Measurements from ENCODE around the gene ZXDC. TPM values are rescaled to one million over a fixed set of nuclear protein-coding genes. Genes with fewer than 3 reads are reported as not detected.

ZXDC gene
- total and polyA plus RNA-seq, 7 experiments from 2014 or later = 10.3 to 71.9 (median 61.0) TPM

- Histone ChIP-seq H3K36me3 (ENCODE audit: control insufficient read depth in 2 of 3, insufficient read depth in 3 of 3, low read length in 3 of 3) (no peaks in the 10 kb centered on the region), H3K27me3 (ENCODE audit: control insufficient read depth in 2 of 2, insufficient read depth in 2 of 2, low read length in 2 of 2) (no peaks in the 10 kb centered on the region), H3K4me1 (ENCODE audit: control insufficient read depth in 2 of 2, insufficient read depth in 2 of 2, low read length in 2 of 2) (no peaks in the 10 kb centered on the region), H3K27ac (ENCODE audit: low read depth, low read length) (no peak overlapping the region), H3K4me3 (ENCODE audit: low read length) (no peak overlapping the region), H3K9me3 (ENCODE audit: control insufficient read depth in 2 of 3, low read length in 3 of 3) (no peaks in the 10 kb centered on the region)
- H3K4me1 Mint-ChIP-seq = no peaks in the 10 kb centered on the region
- H3K27me3 Mint-ChIP-seq = peaks cover 22 to 39% (median 27%) of the 10 kb centered on the region in 5 donors
- ChIA-PET CTCF (no interaction called here), POLR2A (no interaction called here)
- peaks cover 0 to 2% (median 0%) of the 10 kb centered on the region in 11 donors for H3K9me3 Mint-ChIP-seq
- ATAC-seq (no peak), DNase-seq (no peak)
- no peaks in the 10 kb centered on the region for H3K36me3 Mint-ChIP-seq
- H3K4me3 Mint-ChIP-seq = no peak overlapping the region
- intact Hi-C loops (cut with micrococcal nuclease) = no loop called here
- H3K27ac Mint-ChIP-seq = no peak overlapping the region
These were observed 77.9 kb downstream of the ZXDC start for GRCh38 chr3:126397610-126398422.

GRCh38 chr3:126396536-126396935, 79.2 kb downstream of the ZXDC start:
- no peaks in the 10 kb centered on the region for H3K4me1 Mint-ChIP-seq
- Histone ChIP-seq H3K4me3 (ENCODE audit: low read length) (no peak overlapping the region), H3K36me3 (ENCODE audit: control insufficient read depth in 2 of 3, insufficient read depth in 3 of 3, low read length in 3 of 3) (no peaks in the 10 kb centered on the region), H3K27ac (ENCODE audit: low read depth, low read length) (no peak overlapping the region), H3K4me1 (ENCODE audit: control insufficient read depth in 2 of 2, insufficient read depth in 2 of 2, low read length in 2 of 2) (no peaks in the 10 kb centered on the region), H3K9me3 (ENCODE audit: control insufficient read depth in 2 of 3, low read length in 3 of 3) (no peaks in the 10 kb centered on the region), H3K27me3 (ENCODE audit: control insufficient read depth in 2 of 2, insufficient read depth in 2 of 2, low read length in 2 of 2) (no peaks in the 10 kb centered on the region)
- DNase-seq = no peak
- H3K4me3 Mint-ChIP-seq = no peak overlapping the region
- no peak overlapping the region for H3K27ac Mint-ChIP-seq
- no peaks in the 10 kb centered on the region for H3K36me3 Mint-ChIP-seq
- peaks cover 0 to 2% (median 0%) of the 10 kb centered on the region in 11 donors for H3K9me3 Mint-ChIP-seq
- intact Hi-C loops (cut with micrococcal nuclease) = no loop called here
- POLR2A ChIA-PET = no interaction called here
- H3K27me3 Mint-ChIP-seq = peaks cover 29 to 41% (median 35%) of the 10 kb centered on the region in 5 donors
- ATAC-seq = no peak
- CTCF ChIA-PET = no interaction called here

GRCh38 chr3:126395846-126396513, 79.7 kb downstream of the ZXDC start:
- H3K9me3 Mint-ChIP-seq = peaks cover 0 to 2% (median 0%) of the 10 kb centered on the region in 11 donors
- Histone ChIP-seq H3K27ac (ENCODE audit: low read depth, low read length) (no peak overlapping the region), H3K4me1 (ENCODE audit: control insufficient read depth in 2 of 2, insufficient read depth in 2 of 2, low read length in 2 of 2) (no peaks in the 10 kb centered on the region), H3K9me3 (ENCODE audit: control insufficient read depth in 2 of 3, low read length in 3 of 3) (no peaks in the 10 kb centered on the region), H3K4me3 (ENCODE audit: low read length) (no peak overlapping the region), H3K36me3 (ENCODE audit: control insufficient read depth in 2 of 3, insufficient read depth in 3 of 3, low read length in 3 of 3) (no peaks in the 10 kb centered on the region), H3K27me3 (ENCODE audit: control insufficient read depth in 2 of 2, insufficient read depth in 2 of 2, low read length in 2 of 2) (no peaks in the 10 kb centered on the region)
- no peaks in the 10 kb centered on the region for H3K4me1 Mint-ChIP-seq
- H3K27ac Mint-ChIP-seq = no peak overlapping the region
- intact Hi-C loops (cut with micrococcal nuclease) = no loop called here
- H3K27me3 Mint-ChIP-seq = peaks cover 34 to 43% (median 41%) of the 10 kb centered on the region in 5 donors
- H3K36me3 Mint-ChIP-seq = no peaks in the 10 kb centered on the region
- POLR2A ChIA-PET = no interaction called here
- ATAC-seq (no peak), DNase-seq (no peak)
- CTCF ChIA-PET = no interaction called here
- no peak overlapping the region for H3K4me3 Mint-ChIP-seq

- no peak overlapping the region for H3K4me3 ChIP-seq (ENCODE audit: low read length)
- no peaks in the 10 kb centered on the region for H3K4me1 ChIP-seq (ENCODE audit: control insufficient read depth in 2 of 2, insufficient read depth in 2 of 2, low read length in 2 of 2)
- H3K27ac Mint-ChIP-seq = no peak overlapping the region
- CTCF ChIA-PET = no interaction called here
- no peaks in the 10 kb centered on the region for H3K36me3 ChIP-seq (ENCODE audit: control insufficient read depth in 2 of 3, insufficient read depth in 3 of 3, low read length in 3 of 3)
- no peaks in the 10 kb centered on the region for H3K36me3 Mint-ChIP-seq
- H3K27me3 Mint-ChIP-seq = peaks cover 43 to 53% (median 45%) of the 10 kb centered on the region in 5 donors
- H3K9me3 Mint-ChIP-seq = peaks cover 0 to 2% (median 0%) of the 10 kb centered on the region in 11 donors
- POLR2A ChIA-PET = no interaction called here
- ATAC-seq = no peak
- DNase-seq = no peak
- H3K4me3 Mint-ChIP-seq = no peak overlapping the region
- intact Hi-C loops (cut with micrococcal nuclease) = no loop called here
- no peak overlapping the region for H3K27ac ChIP-seq (ENCODE audit: low read depth, low read length)
- peaks cover 0 to 3% (median 0%) of the 10 kb centered on the region in 7 donors for H3K4me1 Mint-ChIP-seq
- H3K9me3 ChIP-seq (ENCODE audit: control insufficient read depth in 2 of 3, low read length in 3 of 3) = no peaks in the 10 kb centered on the region
- no peaks in the 10 kb centered on the region for H3K27me3 ChIP-seq (ENCODE audit: control insufficient read depth in 2 of 2, insufficient read depth in 2 of 2, low read length in 2 of 2)
These were observed 80.7 kb downstream of the ZXDC start for GRCh38 chr3:126394977-126395321.

GRCh38 chr3:126394179-126394976, 81.3 kb downstream of the ZXDC start, which contains the start of gene CFAP100:
Gene CFAP100, plus strand, starts transcription at chr3:126394909. Its CDS starts 1,092 bp downstream, at chr3:126396001.
- Mint-ChIP-seq H3K27ac (no peak within 1 kb of the TSS), H3K4me1 (peaks cover 0 to 7% (median 4%) of the 10 kb centered on the region in 7 donors), H3K9me3 (peaks cover 0 to 2% (median 0%) of the 10 kb centered on the region in 11 donors), H3K36me3 (no peaks in the 10 kb centered on the region), H3K4me3 (no peak within 1 kb of the TSS), H3K27me3 (peaks cover 49 to 58% (median 51%) of the 10 kb centered on the region in 5 donors)
- intact Hi-C loops (cut with micrococcal nuclease) = no loop called here
- ChIA-PET CTCF (no interaction called here), POLR2A (no interaction called here)
- H3K27ac ChIP-seq (ENCODE audit: low read depth, low read length) = no peak within 1 kb of the TSS
- no peak for DNase-seq
- H3K36me3 ChIP-seq (ENCODE audit: control insufficient read depth in 2 of 3, insufficient read depth in 3 of 3, low read length in 3 of 3) = no peaks in the 10 kb centered on the region
- H3K4me1 ChIP-seq (ENCODE audit: control insufficient read depth in 2 of 2, insufficient read depth in 2 of 2, low read length in 2 of 2) = no peaks in the 10 kb centered on the region
- H3K27me3 ChIP-seq (ENCODE audit: control insufficient read depth in 2 of 2, insufficient read depth in 2 of 2, low read length in 2 of 2) = no peaks in the 10 kb centered on the region
- no peaks in the 10 kb centered on the region for H3K9me3 ChIP-seq (ENCODE audit: control insufficient read depth in 2 of 3, low read length in 3 of 3)
- no peak within 1 kb of the TSS for H3K4me3 ChIP-seq (ENCODE audit: low read length)
- no peak for ATAC-seq

- ATAC-seq = no peak
- Histone ChIP-seq H3K9me3 (ENCODE audit: control insufficient read depth in 2 of 3, low read length in 3 of 3) (no peaks in the 10 kb centered on the region), H3K27ac (ENCODE audit: low read depth, low read length) (no peak overlapping the region), H3K36me3 (ENCODE audit: control insufficient read depth in 2 of 3, insufficient read depth in 3 of 3, low read length in 3 of 3) (no peaks in the 10 kb centered on the region), H3K4me3 (ENCODE audit: low read length) (no peak overlapping the region), H3K27me3 (ENCODE audit: control insufficient read depth in 2 of 2, insufficient read depth in 2 of 2, low read length in 2 of 2) (no peaks in the 10 kb centered on the region), H3K4me1 (ENCODE audit: control insufficient read depth in 2 of 2, insufficient read depth in 2 of 2, low read length in 2 of 2) (no peaks in the 10 kb centered on the region)
- no peaks in the 10 kb centered on the region for H3K36me3 Mint-ChIP-seq
- intact Hi-C loops (cut with micrococcal nuclease) = no loop called here
- ChIA-PET POLR2A (no interaction called here), CTCF (no interaction called here)
- peaks cover 52 to 62% (median 55%) of the 10 kb centered on the region in 5 donors for H3K27me3 Mint-ChIP-seq
- no peaks in the 10 kb centered on the region for H3K9me3 Mint-ChIP-seq
- peaks cover 0 to 9% (median 5%) of the 10 kb centered on the region in 7 donors for H3K4me1 Mint-ChIP-seq
- H3K4me3 Mint-ChIP-seq = no peak overlapping the region
- no peak for DNase-seq
- no peak overlapping the region for H3K27ac Mint-ChIP-seq
These were observed 82.1 kb downstream of the ZXDC start for GRCh38 chr3:126393563-126393962.

Data from naive thymus-derived CD4-positive, alpha-beta T cell (primary cell).